Lower lobe of right lung (tissue), 2 donors: Measurements from ENCODE around the gene CCDC24. TPM values are rescaled to one million over a fixed set of nuclear protein-coding genes. Genes with fewer than 3 reads are reported as not detected.

Source experiments
- ATAC-seq, 2 donors: fragments of 200-7000 bp; cut with Tn5 transposase; one replicate each; pipeline ENCODE4 v1.9.1; 2020 to 2022; ENCODE audit warnings: mild to moderate bottlenecking in 2 of 2, moderate library complexity in 2 of 2
- DNase-seq: peaks from one replicate; pipeline ENCODE4 v3.0.0-alpha.2; 2020
- H3K27ac ChIP-seq: fragments of 200-600 bp; one replicate; pipeline ENCODE4 v1.8.0; 2022
- H3K27me3 ChIP-seq: fragments of 200-600 bp; one replicate; pipeline ENCODE4 v1.8.0; 2022; ENCODE audit warnings: low read depth
- H3K36me3 ChIP-seq: fragments of 200-600 bp; one replicate; pipeline ENCODE4 v1.8.0; 2022; ENCODE audit warnings: mild to moderate bottlenecking
- H3K4me1 ChIP-seq: fragments of 200-600 bp; one replicate; pipeline ENCODE4 v1.8.0; 2022
- H3K4me3 ChIP-seq: fragments of 200-600 bp; one replicate; pipeline ENCODE4 v1.8.0; 2022; ENCODE audit warnings: mild to moderate bottlenecking
- H3K9me3 ChIP-seq: fragments of 200-600 bp; one replicate; pipeline ENCODE4 v1.8.0; 2022
- intact Hi-C: fragments of 100-400 bp; cut with DNase I; formaldehyde crosslinking; loops from one replicate; pipeline ENCODE4 v1.11.0; 2022
- total RNA-seq: library from RNA; stranded (reverse); fragmentation: NEBNext Ultra II Directional; extraction: Animal tissue kit (Norgen Biotek cat#: 25700); gene quantifications from one replicate; pipeline ENCODE4 v1.2.1, GENCODE V29; 2021
- TF ChIP-seq, protein P1 (sequence below): fragments of 200-600 bp; IDR thresholded peaks from one replicate; pipeline ENCODE4 v1.8.0; 2022; ENCODE audit warnings: antibody characterized with exemption, mild to moderate bottlenecking
- donor health status: DM: no; HTN: yes; CAD: no; lungs with severe emphysema.

The CCDC24 gene
- total RNA-seq, 1 donor from 2014 or later = 10.7 TPM

DNA sequence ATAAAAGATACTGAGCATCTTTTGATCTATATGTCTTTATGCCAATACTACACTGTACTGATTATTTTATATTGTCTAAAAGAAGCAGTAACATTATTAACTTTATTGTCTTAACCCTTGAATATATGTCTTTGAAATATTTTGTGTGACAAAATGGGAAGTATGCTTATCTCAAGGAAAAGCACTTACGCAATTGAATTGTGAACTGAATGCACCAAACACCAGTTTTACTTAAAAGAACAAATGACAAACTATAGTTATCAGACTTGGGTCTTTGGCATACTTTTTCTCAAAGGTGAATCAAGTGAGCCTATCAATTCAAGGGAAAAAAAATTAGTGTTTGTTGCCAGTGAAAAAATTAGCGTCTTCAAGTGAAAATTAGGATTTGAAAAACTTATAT is 49.0 kb downstream of the CCDC24 start:
- intact Hi-C loops = no loop called here
- DNase-seq (no peak), ATAC-seq (no peak)
- no peak overlapping the region for H3K27ac ChIP-seq
- H3K36me3 ChIP-seq = no peaks in the 10 kb centered on the region
- no peaks in the 10 kb centered on the region for H3K27me3 ChIP-seq
- H3K9me3 ChIP-seq = no peaks in the 10 kb centered on the region
- no peak overlapping the region for H3K4me3 ChIP-seq
- peaks cover 16% of the 10 kb centered on the region for H3K4me1 ChIP-seq
- TF ChIP-seq, protein P1, sequence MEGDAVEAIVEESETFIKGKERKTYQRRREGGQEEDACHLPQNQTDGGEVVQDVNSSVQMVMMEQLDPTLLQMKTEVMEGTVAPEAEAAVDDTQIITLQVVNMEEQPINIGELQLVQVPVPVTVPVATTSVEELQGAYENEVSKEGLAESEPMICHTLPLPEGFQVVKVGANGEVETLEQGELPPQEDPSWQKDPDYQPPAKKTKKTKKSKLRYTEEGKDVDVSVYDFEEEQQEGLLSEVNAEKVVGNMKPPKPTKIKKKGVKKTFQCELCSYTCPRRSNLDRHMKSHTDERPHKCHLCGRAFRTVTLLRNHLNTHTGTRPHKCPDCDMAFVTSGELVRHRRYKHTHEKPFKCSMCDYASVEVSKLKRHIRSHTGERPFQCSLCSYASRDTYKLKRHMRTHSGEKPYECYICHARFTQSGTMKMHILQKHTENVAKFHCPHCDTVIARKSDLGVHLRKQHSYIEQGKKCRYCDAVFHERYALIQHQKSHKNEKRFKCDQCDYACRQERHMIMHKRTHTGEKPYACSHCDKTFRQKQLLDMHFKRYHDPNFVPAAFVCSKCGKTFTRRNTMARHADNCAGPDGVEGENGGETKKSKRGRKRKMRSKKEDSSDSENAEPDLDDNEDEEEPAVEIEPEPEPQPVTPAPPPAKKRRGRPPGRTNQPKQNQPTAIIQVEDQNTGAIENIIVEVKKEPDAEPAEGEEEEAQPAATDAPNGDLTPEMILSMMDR = no peak

DNA sequence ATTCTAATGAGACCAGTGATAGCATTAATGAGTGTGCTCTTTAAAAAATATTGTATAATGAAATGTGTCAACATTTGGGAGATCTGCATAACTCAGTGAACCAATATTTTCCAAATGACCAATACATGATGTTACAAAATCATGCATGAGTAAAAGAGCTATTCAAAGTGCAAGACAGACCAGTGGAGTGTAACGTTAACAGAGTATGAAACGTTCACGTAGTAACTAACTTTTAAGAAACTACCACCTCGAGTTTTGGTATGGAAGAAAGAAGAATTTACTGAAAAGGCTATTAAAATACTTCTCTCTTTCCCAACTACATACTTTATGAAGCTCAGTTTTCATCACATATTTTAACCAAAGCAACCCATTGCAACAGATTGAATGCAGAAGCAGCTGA is 49.4 kb downstream of the CCDC24 start:
- intact Hi-C loops = no loop called here
- ATAC-seq (no peak), DNase-seq (no peak)
- Histone ChIP-seq H3K27me3 (no peaks in the 10 kb centered on the region), H3K4me3 (no peak overlapping the region), H3K36me3 (no peaks in the 10 kb centered on the region), H3K9me3 (no peaks in the 10 kb centered on the region), H3K4me1 (peaks cover 12% of the 10 kb centered on the region), H3K27ac (no peak overlapping the region)
- TF ChIP-seq, protein P1 = no peak

DNA sequence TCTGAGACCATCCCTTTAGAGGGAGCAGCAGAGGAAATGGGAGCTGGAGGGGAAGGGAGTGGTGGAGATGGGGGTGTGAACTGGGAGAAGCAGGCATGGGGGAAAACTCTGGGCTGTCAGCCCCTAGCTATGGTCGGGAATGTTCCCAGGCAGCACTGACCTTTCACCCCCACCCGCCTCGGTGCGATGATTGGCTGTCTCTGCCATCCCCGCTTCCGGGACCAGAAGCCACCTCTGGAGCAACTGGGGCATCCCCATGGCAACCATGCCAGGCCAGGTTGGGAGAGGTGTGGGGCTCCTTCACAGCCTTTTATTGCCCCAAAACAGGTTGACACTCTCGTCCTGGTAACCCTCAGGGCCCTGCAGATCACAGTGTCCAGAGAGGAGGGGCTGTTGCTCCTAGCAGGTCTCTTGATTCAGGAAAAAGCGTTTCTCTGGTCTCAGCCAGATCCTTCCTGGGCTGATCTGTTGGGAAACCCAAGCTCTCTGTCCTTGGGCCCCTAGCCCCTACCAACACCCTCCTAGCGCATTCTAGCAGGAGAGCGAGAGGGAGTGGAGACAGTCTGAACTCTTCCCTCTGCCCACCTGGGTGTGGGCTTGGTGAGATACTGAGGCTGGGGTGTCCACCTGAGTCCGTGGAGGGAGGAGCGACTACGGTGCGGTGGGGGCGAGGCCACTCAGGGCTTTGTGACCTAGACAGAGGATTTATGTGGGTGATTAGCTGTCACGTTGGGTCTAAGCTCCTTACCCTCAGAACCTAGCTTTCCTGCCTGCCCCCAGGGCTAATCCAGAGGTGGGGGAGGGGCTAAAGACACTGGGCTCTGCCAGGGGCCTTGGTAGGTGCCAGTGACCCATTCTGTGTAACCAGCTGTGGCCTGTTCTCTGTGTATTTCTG is 52.0 kb downstream of the CCDC24 start:
- no peak overlapping the region for H3K27ac ChIP-seq
- H3K27me3 ChIP-seq = no peaks in the 10 kb centered on the region
- no peak for ATAC-seq
- DNase-seq = no peak
- no peak overlapping the region for H3K4me3 ChIP-seq
- H3K36me3 ChIP-seq = no peaks in the 10 kb centered on the region
- intact Hi-C loops = no loop called here
- TF ChIP-seq, protein P1 = no peak
- peaks cover 9% of the 10 kb centered on the region for H3K4me1 ChIP-seq
- H3K9me3 ChIP-seq = no peaks in the 10 kb centered on the region

DNA sequence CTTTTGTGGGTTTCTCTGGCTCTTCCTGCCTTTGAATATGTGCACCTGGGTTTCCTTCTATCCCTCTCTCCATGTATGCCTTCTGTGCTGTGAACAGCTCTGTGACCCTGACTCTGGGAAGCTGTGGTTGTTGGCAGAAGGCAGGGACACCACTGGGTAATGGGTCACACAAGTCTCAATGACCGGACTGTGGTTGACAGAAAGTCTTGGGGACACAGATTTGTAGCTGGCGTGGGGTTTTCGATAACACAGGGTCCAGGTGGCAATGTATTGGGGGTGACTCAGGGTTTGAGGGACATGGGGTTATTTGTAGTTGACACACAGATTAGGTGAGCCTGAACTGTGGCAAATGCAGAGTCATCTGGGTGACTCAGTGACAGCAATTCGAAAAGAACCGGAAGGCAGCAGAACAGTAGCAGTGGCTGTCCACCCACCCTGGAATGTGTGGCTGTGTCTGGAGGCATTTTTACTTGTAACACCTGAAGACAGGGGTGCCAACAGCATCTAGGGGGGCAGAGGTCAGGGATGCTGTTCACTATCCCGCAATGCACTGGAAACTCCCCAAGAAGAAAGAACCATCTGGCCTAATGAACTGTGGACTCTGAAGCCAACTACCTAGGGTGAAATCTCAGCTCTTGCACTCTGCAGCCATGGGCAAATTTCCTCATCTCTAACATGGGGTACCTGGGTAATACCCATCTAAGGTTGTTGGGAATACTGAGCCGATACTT is 52.8 kb downstream of the CCDC24 start:
- intact Hi-C loops = no loop called here
- DNase-seq (no peak), ATAC-seq (no peak)
- Histone ChIP-seq H3K9me3 (no peaks in the 10 kb centered on the region), H3K4me1 (peaks cover 10% of the 10 kb centered on the region), H3K27me3 (no peaks in the 10 kb centered on the region), H3K4me3 (no peak overlapping the region), H3K27ac (no peak overlapping the region), H3K36me3 (no peaks in the 10 kb centered on the region)
- TF ChIP-seq, protein P1 = no peak

DNA sequence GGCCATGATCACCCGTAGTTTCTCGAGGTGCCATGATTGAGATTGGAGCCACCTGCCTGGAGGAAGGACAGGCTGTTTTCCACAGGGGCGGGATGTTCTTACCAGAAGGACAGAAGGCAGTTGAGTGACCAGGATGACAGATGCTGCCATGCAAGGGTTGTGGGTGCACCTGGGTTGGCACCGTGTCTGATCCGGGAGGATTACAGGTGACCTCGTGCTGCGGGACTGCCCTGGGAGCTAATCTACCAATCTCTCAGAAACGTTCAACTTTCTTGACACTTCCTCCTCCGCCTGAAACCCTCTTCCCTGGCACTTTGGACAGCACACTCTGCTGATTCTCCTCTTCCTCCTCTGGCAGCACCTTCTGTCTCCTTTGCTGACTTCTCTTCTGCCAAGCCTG is 53.7 kb downstream of the CCDC24 start:
- Histone ChIP-seq H3K27me3 (no peaks in the 10 kb centered on the region), H3K4me3 (no peak overlapping the region), H3K4me1 (peaks cover 10% of the 10 kb centered on the region), H3K27ac (no peak overlapping the region), H3K9me3 (no peaks in the 10 kb centered on the region), H3K36me3 (no peaks in the 10 kb centered on the region)
- DNase-seq (no peak), ATAC-seq (no peak)
- intact Hi-C loops = no loop called here
- TF ChIP-seq, protein P1 = no peak

Other genes starting within 250 kb of the CCDC24 start
- gene ARTN, start 57.8 kb upstream of the CCDC24 start, total RNA-seq = 0.27 TPM
- gene IPO13, start 44.6 kb upstream of the CCDC24 start, total RNA-seq = 28.2 TPM
- gene DPH2, start 21.6 kb upstream of the CCDC24 start, total RNA-seq = 15.0 TPM
- 205 TPM for gene ATP6V0B, start 16.6 kb upstream of the CCDC24 start, total RNA-seq
- 17.3 TPM for gene B4GALT2, start 12.4 kb upstream of the CCDC24 start, total RNA-seq
- gene SLC6A9, start 39.9 kb downstream of the CCDC24 start, total RNA-seq = 24.2 TPM
- 0.47 TPM for gene KLF17, start 127.2 kb downstream of the CCDC24 start, total RNA-seq
- not detected for gene KLF18, start 150.0 kb downstream of the CCDC24 start, total RNA-seq
- 32.2 TPM for gene DMAP1, start 221.9 kb downstream of the CCDC24 start, total RNA-seq